Liver (tissue), 9 donors: ENCODE data around the gene RABGGTA. TPM values are rescaled to one million over a fixed set of nuclear protein-coding genes. Genes with fewer than 3 reads are reported as not detected.
A peak's percentile ranks its signal among the peaks of the same experiment; 100 is the strongest.

Experiments
- DNase-seq: peaks from one replicate; pipeline ENCODE4 v3.0.0-alpha.2; 2017; ENCODE audit warnings: low spot score
- H3K27ac ChIP-seq, 2 donors: one replicate each; pipeline ENCODE4 v1.7.0; 2013; ENCODE audit warnings: inconsistent platforms in 2 of 2, low read length in 2 of 2, control low read depth in 1 of 2, low read depth in 1 of 2, mild to moderate bottlenecking in 1 of 2
- H3K27me3 ChIP-seq, 4 donors: one replicate each; pipeline versions ENCODE4 v1.6.1 to v1.7.0; 2013; ENCODE audit warnings: low read length in 3 of 4, inconsistent platforms in 1 of 4, mild to moderate bottlenecking in 1 of 4, moderate library complexity in 1 of 4; ENCODE audit not compliant: control insufficient read depth in 4 of 4, insufficient read depth in 4 of 4
- H3K36me3 ChIP-seq, 4 donors: one replicate each; pipeline versions ENCODE4 v1.6.1 to v1.7.0; 2013; ENCODE audit warnings: low read length in 3 of 4, mild to moderate bottlenecking in 3 of 4, low read depth in 1 of 4, moderate library complexity in 1 of 4; ENCODE audit not compliant: control insufficient read depth in 4 of 4, insufficient read depth in 3 of 4
- H3K4me1 ChIP-seq, 4 donors: one replicate each; pipeline versions ENCODE4 v1.6.1 to v1.7.0; 2013; ENCODE audit warnings: low read length in 3 of 4, mild to moderate bottlenecking in 3 of 4, moderate library complexity in 1 of 4; ENCODE audit not compliant: control insufficient read depth in 4 of 4, insufficient read depth in 4 of 4
- H3K4me3 ChIP-seq, 3 donors: one replicate each; pipeline versions ENCODE4 v1.6.1 to v1.7.0; 2013; ENCODE audit warnings: low read length in 3 of 3, control low read depth in 1 of 3, low read depth in 1 of 3, mild to moderate bottlenecking in 1 of 3
- H3K9ac ChIP-seq, 2 donors: one replicate each; pipeline ENCODE4 v1.7.0; 2013; ENCODE audit warnings: low read length in 2 of 2, mild to moderate bottlenecking in 2 of 2, moderate library complexity in 2 of 2, control low read depth in 1 of 2, low read depth in 1 of 2
- H3K9me3 ChIP-seq, 4 donors: one replicate each; pipeline versions ENCODE4 v1.6.1 to v1.7.0; 2013; ENCODE audit warnings: low read length in 3 of 4; ENCODE audit not compliant: control insufficient read depth in 4 of 4
- ATF3 ChIP-seq: IDR thresholded peaks from 2 replicates; pipeline ENCODE4 v1.6.1; 2016; ENCODE audit warnings: antibody characterized with exemption
- CTCF ChIP-seq: fragments of 150-350 bp; IDR thresholded peaks from 2 replicates; pipeline ENCODE4 v1.5.1; 2017; ENCODE audit warnings: improper control_type of control experiment, low read depth, low read length; ENCODE audit not compliant: missing input control
- EGR1 ChIP-seq, 2 donors: IDR thresholded peaks; 2 replicates each; pipeline ENCODE4 v1.6.1; 2016 to 2018; ENCODE audit warnings: antibody characterized with exemption in 2 of 2, low read depth in 2 of 2
- FOXA2 ChIP-seq: IDR thresholded peaks from 2 replicates; pipeline ENCODE4 v1.6.1; 2016; ENCODE audit warnings: antibody characterized with exemption
- HNF4A ChIP-seq, 2 donors: conservative IDR thresholded peaks; 2 replicates each; pipeline ENCODE4 v1.6.1; 2016; ENCODE audit warnings: antibody characterized with exemption in 2 of 2, mild to moderate bottlenecking in 2 of 2
- JUND ChIP-seq, 2 donors: IDR thresholded peaks; 2 replicates each; pipeline ENCODE4 v1.6.1; 2016; ENCODE audit warnings: antibody characterized with exemption in 2 of 2
- NR2F2 ChIP-seq: IDR thresholded peaks from 2 replicates; pipeline ENCODE4 v1.6.1; 2016; ENCODE audit warnings: antibody characterized with exemption
- RAD21 ChIP-seq, 2 donors: IDR thresholded peaks; 2 replicates each; pipeline ENCODE4 v1.6.1; 2016; ENCODE audit warnings: antibody characterized with exemption in 2 of 2, mild to moderate bottlenecking in 2 of 2
- RXRA ChIP-seq, 2 donors: IDR thresholded peaks; 2 replicates each; pipeline ENCODE4 v1.6.1; 2017 to 2018; ENCODE audit warnings: antibody characterized with exemption in 2 of 2, mild to moderate bottlenecking in 1 of 2
- SP1 ChIP-seq: IDR thresholded peaks from 2 replicates; pipeline ENCODE4 v1.6.1; 2018; ENCODE audit warnings: antibody characterized with exemption, mild to moderate bottlenecking
- TAF1 ChIP-seq: conservative IDR thresholded peaks from 2 replicates; pipeline ENCODE4 v1.6.1; 2016; ENCODE audit warnings: antibody characterized with exemption, mild to moderate bottlenecking
- YY1 ChIP-seq: IDR thresholded peaks from 2 replicates; pipeline ENCODE4 v1.6.1; 2016; ENCODE audit warnings: antibody characterized with exemption, mild to moderate bottlenecking
- ZBTB33 ChIP-seq: IDR thresholded peaks from 2 replicates; pipeline ENCODE4 v1.6.1; 2016; ENCODE audit warnings: antibody characterized with exemption
- WGBS: extraction: QIAGEN DNeasy Blood & Tissue Kit; methylation state at CpG from one replicate; pipeline ENCODE4 v1.1.7; 2013; 5-methylcytosine and 5-hydroxymethylcytosine counted together
- polyA plus RNA-seq, 2 donors: library from polyadenylated mRNA; stranded (reverse) in 1 of 2; unstranded in 1 of 2; fragments of 200-250 nt in 1 of 2; fragments of >200 nt in 1 of 2; fragmentation: Nextera tagmentation in 1 of 2; extraction: Ambion mirVana in 1 of 2; gene quantifications; one replicate each; pipeline versions ENCODE4 v1.2.1 to v1.2.3, GENCODE V29; 2013 to 2015
- total RNA-seq, 2 donors: library from RNA; depleted of rRNA; stranded (reverse); fragments of >200 nt; gene quantifications; one replicate each; pipeline ENCODE4 v1.2.3, GENCODE V29; 2014
- donor health status: healthy.
- donor health status: healthy.
- donor health status: healthy.
- donor health status: healthy.
- donor health status: healthy.

RABGGTA gene
- total and polyA plus RNA-seq, 4 donors = 7.5 to 19.7 (median 13.2) TPM

DNA sequence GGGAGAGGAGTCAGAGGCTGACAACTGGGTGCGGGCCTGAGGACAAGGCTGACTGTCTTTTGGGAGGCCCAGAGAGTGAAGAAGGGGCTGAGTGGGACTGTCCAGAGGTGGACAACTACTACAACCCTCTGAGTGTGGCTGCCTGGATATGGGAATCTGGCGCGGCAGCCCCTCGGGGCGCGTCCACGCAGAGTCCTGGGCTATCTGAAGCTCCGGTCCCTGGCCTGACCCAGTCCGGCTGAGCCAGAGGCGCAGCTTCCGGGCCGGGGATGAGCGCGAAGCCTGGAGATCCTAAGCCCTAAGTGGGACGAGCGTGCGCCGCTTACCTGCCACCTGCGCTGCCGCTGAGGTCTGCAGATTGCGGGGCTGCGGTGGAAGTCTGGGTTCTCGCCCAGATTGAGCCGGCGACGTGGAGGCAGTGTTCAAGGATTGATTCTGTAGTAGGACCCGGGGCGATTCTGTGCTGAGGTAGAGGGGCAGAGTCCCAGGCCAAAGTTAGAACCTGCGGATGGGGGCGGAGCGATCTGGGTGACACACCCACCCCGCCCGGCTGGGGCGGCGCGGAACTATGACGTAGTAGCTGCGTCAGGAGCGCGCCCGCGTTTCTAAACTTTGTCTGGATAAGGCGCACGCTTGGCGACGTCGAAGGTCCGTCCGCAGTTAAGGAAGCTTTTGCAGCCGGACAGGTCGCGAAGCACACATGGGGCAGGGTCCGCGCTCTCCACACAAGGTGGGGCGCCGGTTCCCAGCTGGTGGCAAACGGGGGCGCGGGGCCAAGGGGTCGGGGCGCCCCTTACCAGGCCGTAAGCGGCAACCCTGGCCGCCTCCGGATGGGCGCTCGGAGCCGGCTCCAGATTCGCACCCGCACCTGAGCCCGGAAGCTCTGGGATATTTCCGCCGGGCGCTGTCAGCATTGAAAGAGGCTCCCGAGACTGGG is 28.1 kb upstream of the RABGGTA start, which contains the start of the genes DHRS1 and NOP9 (continued):
- TF ChIP-seq JUND (IDR thresholded peaks at IDR 0.05) = peak in 1 of 2 donors; percentile 66

- Histone ChIP-seq H3K4me3 (peak overlapping the region; percentile 80 to 86 (median 83)), H3K9me3 (no peaks in the 10 kb centered on the region), H3K9ac (peak overlapping the region; percentile 37 to 71), H3K4me1 (peaks cover 7 to 75% (median 63%) of the 10 kb centered on the region in 4 donors), H3K27ac (peak overlapping the region; percentile 90 to 94), H3K36me3 (peaks cover 7 to 33% (median 25%) of the 10 kb centered on the region in 4 donors), H3K27me3 (no peaks in the 10 kb centered on the region)
- WGBS = 24% methylated on average over 7 of the region's 7 CpGs
- DNase-seq = no peak
- no peak for TF ChIP-seq YY1
- no peak for TF ChIP-seq EGR1 (IDR thresholded peaks at IDR 0.05; ENCODE audit: low read depth in 2 of 2)
- no peak for TF ChIP-seq SP1
- TF ChIP-seq FOXA2 = no peak
- no peak for TF ChIP-seq ATF3
These were observed 27.5 kb upstream of the RABGGTA start for GRCh38 chr14:24298892-24299254.

- peak overlapping the region; percentile 9 to 31 for H3K27ac ChIP-seq
- H3K9me3 ChIP-seq = no peaks in the 10 kb centered on the region
- peak overlapping the region in 1 of 2 donors; percentile 5 for H3K9ac ChIP-seq
- no peak for TF ChIP-seq SP1
- peak; percentile 38 for TF ChIP-seq CTCF
- peak; percentile 63 to 71 for TF ChIP-seq RAD21 (IDR thresholded peaks at IDR 0.05)
- H3K36me3 ChIP-seq = peaks cover 7 to 26% (median 22%) of the 10 kb centered on the region in 4 donors
- WGBS = 30% methylated on average over 5 of the region's 5 CpGs
- H3K4me3 ChIP-seq = no peak overlapping the region
- peaks cover 5 to 71% (median 60%) of the 10 kb centered on the region in 4 donors for H3K4me1 ChIP-seq
- no peak for DNase-seq
- H3K27me3 ChIP-seq = no peaks in the 10 kb centered on the region
These were observed 26.0 kb upstream of the RABGGTA start for GRCh38 chr14:24297190-24297964.

DNA sequence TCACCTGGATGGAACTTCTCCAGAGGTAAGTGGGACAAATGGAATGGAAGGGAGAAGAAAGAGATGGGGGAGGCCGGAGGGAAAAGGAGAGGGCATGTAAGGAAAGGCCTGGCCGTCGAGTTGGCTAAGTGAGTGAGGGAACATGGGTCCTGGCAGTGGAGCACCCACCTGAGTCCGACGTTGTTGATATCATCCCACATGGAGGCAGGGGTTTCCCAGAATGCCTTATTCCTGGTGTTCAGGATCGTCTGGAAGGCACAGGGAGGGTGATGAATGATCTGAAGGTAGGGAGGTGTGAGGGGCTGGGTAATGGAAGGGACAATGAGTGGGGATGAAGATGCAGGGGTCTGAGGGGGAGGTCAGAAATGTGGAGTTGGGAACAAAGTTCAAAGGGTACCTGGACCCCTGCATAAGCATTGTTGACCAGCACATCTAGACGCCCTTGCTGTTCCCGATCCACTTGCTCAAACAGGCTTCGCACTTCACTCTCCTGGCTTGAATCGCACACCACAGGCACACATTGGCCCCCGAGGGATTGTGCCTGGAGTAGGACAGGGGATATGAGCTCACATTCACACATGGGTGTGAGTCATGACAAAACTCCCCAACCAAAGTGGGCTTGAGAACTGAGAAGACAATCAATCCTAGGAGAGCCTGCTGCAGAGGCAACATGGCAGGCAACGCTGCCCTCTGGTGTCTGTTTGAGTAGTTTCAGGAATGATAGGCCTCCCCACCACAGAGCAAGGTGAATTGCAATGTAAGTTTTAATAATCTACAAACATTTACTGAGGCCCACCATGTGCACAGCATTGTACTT is 25.2 kb upstream of the RABGGTA start:
- peak overlapping the region; percentile 24 to 31 for H3K27ac ChIP-seq
- no peaks in the 10 kb centered on the region for H3K27me3 ChIP-seq
- 59% methylated on average over 12 of the region's 12 CpGs for WGBS
- peak; percentile 58 for DNase-seq
- peak overlapping the region in 1 of 2 donors; percentile 20 for H3K9ac ChIP-seq
- no peak overlapping the region for H3K4me3 ChIP-seq
- H3K36me3 ChIP-seq = peaks cover 2 to 25% (median 15%) of the 10 kb centered on the region in 4 donors
- peaks cover 5 to 71% (median 64%) of the 10 kb centered on the region in 4 donors for H3K4me1 ChIP-seq
- no peaks in the 10 kb centered on the region for H3K9me3 ChIP-seq
- TF ChIP-seq YY1 = no peak
- TF ChIP-seq FOXA2 = no peak
- no peak for TF ChIP-seq ZBTB33
- TF ChIP-seq RXRA (IDR thresholded peaks at IDR 0.05) = no peak
- no peak for TF ChIP-seq NR2F2
- no peak for TF ChIP-seq TAF1
- no peak for TF ChIP-seq SP1
- peak; percentile 68 for TF ChIP-seq CTCF
- peak; percentile 90 to 94 for TF ChIP-seq RAD21 (IDR thresholded peaks at IDR 0.05)
- no peak for TF ChIP-seq ATF3
- no peak for TF ChIP-seq EGR1 (IDR thresholded peaks at IDR 0.05; ENCODE audit: low read depth in 2 of 2)
- no peak for TF ChIP-seq JUND (IDR thresholded peaks at IDR 0.05)
- TF ChIP-seq HNF4A (conservative IDR thresholded peaks at IDR 0.05) = no peak
